Umbilical cord (tissue), 2 donors: Measurements from ENCODE around the gene TAOK2. TPM values are rescaled to one million over a fixed set of nuclear protein-coding genes. Genes with fewer than 3 reads are reported as not detected.

Experiments
- DNase-seq: peaks from one replicate; pipeline ENCODE4 v3.0.0-alpha.2; 2015; ENCODE audit warnings: low spot score
- total RNA-seq: library from RNA; depleted of rRNA; stranded (reverse); fragments of >200 nt; gene quantifications from one replicate; pipeline ENCODE4 v1.2.3, GENCODE V29; 2014; ENCODE audit warnings: low replicate concordance; ENCODE audit not compliant: insufficient read depth

The TAOK2 gene
- total RNA-seq, 1 donor from 2014 or later: 31.8 TPM

DNA sequence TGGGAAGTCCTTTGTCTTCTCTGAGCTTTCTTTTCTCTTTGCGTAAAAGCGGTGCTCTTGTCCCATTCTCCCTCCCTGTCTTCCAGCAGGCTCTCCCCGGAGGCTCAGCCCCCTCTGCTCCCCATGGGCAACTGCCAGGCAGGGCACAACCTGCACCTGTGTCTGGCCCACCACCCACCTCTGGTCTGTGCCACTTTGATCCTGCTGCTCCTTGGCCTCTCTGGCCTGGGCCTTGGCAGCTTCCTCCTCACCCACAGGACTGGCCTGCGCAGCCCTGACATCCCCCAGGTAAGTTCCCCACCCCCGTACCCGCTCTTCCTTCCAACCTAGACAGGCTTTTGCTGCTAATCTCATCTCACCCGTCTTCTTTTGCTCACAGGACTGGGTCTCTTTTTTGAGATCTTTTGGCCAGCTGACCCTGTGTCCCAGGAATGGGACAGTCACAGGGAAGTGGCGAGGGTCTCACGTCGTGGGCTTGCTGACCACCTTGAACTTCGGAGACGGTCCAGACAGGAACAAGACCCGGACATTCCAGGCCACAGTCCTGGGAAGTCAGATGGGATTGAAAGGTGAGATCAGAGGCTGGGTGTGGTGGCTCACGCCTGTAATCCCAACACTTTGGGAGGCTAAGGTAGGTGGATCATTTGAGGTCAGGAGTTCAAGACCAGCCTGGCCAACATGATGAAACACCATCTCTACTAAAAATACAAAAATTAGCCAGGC lies 10.5 kb upstream of the TAOK2 start:
- no peak for DNase-seq

GRCh38 chr16:29968205-29968604 lies 5.5 kb upstream of the TAOK2 start:
- no peak for DNase-seq

- DNase-seq: no peak
Measured at GRCh38 chr16:29971304-29971703, 2.4 kb upstream of the TAOK2 start.

- no peak for DNase-seq
Measured at GRCh38 chr16:29972500-29972899, 1.2 kb upstream of the TAOK2 start.

GRCh38 chr16:29972992-29973383 lies 680 bp upstream of the TAOK2 start:
- no peak for DNase-seq

DNA sequence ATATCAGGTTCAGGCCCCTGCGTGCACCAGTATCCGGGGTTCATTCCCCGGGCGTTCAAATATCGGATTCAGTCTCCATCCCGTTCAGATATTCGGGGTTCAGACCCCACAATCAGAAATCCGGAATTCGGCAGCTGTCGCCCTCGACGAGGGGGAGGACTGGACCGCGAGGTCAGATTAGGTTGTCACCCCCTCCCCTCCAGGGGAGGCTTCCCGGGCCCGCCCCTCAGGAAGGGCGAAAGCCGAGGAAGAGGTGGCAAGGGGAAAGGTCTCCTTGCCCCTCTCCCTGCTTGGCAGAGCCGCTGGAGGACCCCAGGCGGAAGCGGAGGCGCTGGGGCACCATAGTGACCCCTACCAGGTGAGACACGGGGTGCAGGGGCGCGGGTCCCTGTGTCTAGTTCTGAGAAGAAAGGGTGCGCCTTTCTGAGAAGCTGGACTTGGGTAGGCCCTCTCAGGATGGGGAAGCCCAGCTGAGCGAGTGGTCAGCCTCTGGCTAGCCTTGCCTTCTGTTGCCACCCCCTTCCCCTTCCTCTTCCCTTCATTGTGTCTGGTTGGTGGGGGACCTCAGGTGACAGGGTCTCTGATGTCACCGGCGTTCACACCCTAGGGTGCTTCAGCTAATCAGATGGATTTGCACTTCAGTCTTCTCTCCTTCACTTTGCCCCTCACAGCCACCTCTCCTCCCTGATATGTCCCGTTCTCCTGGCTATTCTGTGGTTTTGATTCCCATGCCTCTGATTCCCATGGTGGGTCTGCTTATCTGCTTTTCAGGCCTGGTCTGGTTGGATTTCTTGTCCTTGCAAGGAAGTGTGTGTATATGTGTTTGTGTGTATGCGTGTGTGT lies 844 bp downstream of the TAOK2 start:
- DNase-seq: peak; percentile 44

GRCh38 chr16:29975134-29975538 lies 1.5 kb downstream of the TAOK2 start:
- no peak for DNase-seq

DNA sequence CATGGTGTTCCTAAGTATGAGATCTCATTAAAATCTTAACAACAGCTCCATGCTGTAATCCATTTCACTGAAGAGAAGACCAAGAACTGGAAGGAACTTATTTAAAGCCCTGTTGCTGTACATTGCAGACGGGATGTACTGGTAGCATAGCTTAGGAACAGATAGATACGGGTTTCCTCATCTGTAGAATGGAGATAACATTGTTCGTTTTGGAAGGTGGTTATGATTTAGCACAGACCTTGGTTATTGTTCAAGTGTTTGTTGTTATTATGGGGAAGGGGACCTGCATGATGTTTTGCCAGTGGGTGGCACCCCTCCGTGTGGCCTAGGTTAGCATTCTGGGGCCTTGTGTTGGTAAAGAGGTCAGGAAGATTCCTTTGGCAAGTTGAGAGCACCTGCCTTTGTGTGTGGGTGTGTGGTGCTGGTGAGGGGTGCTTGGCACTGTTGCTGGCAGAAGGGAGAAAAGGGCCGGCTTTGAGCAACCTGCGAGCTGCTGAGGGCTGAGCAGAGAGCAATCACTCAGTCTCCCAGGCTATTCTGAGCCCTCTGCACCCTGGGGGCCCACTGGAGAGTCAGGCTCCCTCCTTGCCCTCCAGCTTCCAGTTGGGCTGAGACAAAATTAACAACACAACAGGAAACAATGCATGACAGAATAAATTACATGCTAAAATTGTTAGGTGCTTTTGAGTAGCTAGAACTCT lies 2.3 kb downstream of the TAOK2 start:
- no peak for DNase-seq

GRCh38 chr16:29977063-29977825 lies 3.6 kb downstream of the TAOK2 start:
- no peak for DNase-seq

DNA sequence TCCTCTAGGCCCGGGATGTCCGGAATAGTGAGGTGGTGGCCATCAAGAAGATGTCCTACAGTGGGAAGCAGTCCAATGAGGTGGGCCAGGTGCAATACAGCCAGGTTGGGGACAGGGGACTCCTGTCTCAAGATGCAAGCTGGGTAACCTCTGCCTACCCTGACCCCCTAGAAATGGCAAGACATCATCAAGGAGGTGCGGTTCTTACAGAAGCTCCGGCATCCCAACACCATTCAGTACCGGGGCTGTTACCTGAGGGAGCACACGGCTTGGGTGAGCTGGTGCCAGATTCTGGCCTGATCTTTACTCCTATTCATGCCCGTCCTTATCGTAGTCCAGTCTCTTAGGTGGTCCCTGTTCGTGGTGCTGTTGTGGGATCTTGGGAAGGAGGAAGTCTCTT lies 4.4 kb downstream of the TAOK2 start:
- no peak for DNase-seq

DNA sequence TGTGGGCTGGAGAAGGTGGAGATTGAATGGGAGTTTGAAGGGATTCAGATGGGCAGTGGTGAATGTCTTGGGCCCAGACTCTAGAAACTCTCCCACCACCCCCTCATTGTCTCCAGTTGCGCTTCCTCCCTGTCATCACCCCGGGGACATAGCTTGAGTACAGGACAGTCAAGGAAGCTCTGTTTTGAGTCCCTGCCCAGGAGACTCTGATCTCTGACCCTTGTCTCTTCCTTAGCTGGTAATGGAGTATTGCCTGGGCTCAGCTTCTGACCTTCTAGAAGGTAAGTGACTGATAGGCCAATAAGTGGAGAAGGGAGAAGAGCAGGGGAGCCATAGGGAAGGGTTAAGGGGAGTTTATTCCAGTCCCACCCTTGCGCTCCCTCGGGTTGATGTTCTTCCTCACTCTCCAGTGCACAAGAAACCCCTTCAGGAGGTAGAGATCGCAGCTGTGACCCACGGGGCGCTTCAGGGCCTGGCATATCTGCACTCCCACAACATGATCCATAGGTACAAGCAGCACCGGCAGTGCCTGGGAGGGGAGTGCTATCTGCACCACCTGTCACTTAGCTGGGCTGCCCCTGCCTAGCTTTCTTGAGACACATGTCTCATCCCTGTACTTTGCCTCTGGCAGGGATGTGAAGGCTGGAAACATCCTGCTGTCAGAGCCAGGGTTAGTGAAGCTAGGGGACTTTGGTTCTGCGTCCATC lies 5.0 kb downstream of the TAOK2 start:
- DNase-seq: no peak

DNA sequence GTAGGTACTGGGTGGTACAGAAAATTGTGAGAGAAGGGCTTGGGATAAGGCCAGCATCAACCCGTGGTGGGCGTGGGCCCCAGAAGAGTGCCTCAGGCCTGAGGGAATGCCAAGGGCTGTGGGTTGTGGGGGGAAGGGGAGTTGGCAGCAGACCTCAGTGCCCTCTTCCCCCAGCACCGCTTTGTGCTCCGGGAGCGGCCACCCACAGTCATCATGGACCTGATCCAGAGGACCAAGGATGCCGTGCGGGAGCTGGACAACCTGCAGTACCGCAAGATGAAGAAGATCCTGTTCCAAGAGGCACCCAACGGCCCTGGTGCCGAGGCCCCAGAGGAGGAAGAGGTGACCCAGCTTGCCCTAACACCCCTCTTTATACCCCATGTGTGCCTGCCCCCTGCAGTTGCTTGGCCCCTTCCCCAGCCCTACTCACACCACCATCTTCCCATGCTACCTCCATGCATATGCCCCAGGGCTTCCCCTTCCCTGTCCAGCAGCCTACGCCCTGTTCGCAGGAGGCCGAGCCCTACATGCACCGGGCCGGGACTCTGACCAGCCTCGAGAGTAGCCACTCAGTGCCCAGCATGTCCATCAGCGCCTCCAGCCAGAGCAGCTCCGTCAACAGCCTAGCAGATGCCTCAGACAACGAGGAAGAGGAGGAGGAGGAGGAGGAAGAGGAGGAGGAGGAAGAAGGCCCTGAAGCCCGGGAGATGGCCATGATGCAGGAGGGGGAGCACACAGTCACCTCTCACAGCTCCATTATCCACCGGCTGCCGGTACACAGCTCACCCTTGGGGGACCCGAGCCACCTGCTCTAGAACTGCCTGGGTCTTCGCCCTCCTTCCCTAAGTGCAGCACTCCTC lies 9.1 kb downstream of the TAOK2 start:
- DNase-seq: no peak

GRCh38 chr16:29983420-29984136 lies 9.9 kb downstream of the TAOK2 start:
- DNase-seq: no peak

DNA sequence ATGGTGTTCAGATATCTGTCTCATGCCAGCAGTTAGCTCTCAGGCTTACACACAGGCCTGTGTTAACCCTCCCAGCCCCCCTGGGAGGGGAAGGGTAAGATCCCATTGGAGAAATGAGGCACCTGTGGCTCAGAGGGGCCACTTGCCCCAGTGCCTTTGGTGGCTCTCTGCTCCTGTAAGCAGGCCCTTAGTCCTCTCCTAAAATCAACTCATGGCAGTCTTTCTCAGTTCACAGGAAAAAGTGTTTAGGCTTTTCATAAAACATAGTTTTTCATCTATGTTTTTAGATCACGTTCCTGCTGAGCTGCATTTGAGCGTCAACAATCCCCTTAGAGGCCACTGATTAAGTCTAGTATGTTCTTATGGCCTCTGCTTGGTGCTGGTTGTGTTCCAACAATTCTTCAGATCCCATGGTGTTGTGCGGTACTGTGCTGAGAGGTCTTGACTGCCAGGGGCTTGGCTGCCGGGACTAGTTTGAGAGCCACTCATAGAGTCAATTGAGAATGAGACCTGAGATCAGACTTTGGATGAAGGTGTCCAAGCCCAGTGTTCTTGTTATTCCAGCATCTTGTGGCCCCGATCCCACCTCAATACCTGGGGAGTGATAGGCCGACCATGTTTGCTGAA lies 10.6 kb downstream of the TAOK2 start:
- no peak for DNase-seq

GRCh38 chr16:29984764-29985147 lies 11.1 kb downstream of the TAOK2 start:
- no peak for DNase-seq

DNA sequence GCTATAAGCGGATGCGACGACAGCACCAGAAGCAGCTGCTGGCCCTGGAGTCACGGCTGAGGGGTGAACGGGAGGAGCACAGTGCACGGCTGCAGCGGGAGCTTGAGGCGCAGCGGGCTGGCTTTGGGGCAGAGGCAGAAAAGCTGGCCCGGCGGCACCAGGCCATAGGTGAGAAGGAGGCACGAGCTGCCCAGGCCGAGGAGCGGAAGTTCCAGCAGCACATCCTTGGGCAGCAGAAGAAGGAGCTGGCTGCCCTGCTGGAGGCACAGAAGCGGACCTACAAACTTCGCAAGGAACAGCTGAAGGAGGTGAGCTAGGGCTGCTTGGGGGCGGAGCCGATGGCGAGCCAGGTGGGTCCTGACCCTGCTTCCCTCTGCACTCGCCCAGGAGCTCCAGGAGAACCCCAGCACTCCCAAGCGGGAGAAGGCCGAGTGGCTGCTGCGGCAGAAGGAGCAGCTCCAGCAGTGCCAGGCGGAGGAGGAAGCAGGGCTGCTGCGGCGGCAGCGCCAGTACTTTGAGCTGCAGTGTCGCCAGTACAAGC lies 11.7 kb downstream of the TAOK2 start:
- DNase-seq: no peak

DNA sequence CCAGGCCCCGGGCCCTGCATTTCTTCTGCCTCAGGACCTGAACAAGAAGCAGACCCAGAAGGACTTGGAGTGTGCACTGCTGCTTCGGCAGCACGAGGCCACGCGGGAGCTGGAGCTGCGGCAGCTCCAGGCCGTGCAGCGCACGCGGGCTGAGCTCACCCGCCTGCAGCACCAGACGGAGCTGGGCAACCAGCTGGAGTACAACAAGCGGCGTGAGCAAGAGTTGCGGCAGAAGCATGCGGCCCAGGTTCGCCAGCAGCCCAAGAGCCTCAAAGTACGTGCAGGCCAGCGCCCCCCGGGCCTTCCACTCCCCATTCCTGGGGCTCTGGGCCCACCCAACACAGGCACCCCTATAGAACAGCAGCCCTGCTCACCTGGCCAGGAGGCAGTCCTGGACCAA lies 12.6 kb downstream of the TAOK2 start:
- no peak for DNase-seq

- no peak for DNase-seq
Measured at GRCh38 chr16:29986931-29987330, 13.3 kb downstream of the TAOK2 start.
